HepG2 (cell line): ENCODE measurements around the gene CUL4A. TPM values are rescaled to one million over a fixed set of nuclear protein-coding genes. Genes with fewer than 3 reads are reported as not detected.

ENCODE experiments used
- AGO1 ChIP-seq: fragments of 200-400 bp; formaldehyde crosslinking; IDR thresholded peaks from 2 replicates; pipeline ENCODE4 v1.6.1; 2017; ENCODE audit warnings: mild to moderate bottlenecking, low read depth, low read length, moderate library complexity; ENCODE audit not compliant: poor library complexity, severe bottlenecking
- AGO2 ChIP-seq: fragments of 200-400 bp; formaldehyde crosslinking; optimal IDR thresholded peaks from 2 replicates; pipeline ENCODE3; 2017; ENCODE audit warnings: mild to moderate bottlenecking, low read depth, low read length, moderate library complexity
- CCAR2 ChIP-seq: fragments of 200-400 bp; formaldehyde crosslinking; optimal IDR thresholded peaks from 2 replicates; pipeline ENCODE3; 2018; ENCODE audit warnings: low read depth, mild to moderate bottlenecking, low read length, moderate library complexity
- DDIT3 ChIP-seq: sonication (generic); formaldehyde crosslinking; IDR thresholded peaks from 2 replicates; pipeline ENCODE4 v1.4.0; 2020; ENCODE audit warnings: mild to moderate bottlenecking, missing genetic modification reagents
- ETS1 ChIP-seq: sonication (generic); formaldehyde crosslinking; IDR thresholded peaks from 2 replicates; pipeline ENCODE4 v1.4.0; 2020; ENCODE audit warnings: missing genetic modification reagents
- FOSL1 ChIP-seq: sonication (generic); formaldehyde crosslinking; IDR thresholded peaks from 2 replicates; pipeline ENCODE4 v1.9.0; 2021; ENCODE audit warnings: missing genetic modification reagents, borderline replicate concordance
- HNRNPH1 ChIP-seq: fragments of 200-400 bp; formaldehyde crosslinking; optimal IDR thresholded peaks from 2 replicates; pipeline ENCODE3; 2017; ENCODE audit warnings: mild to moderate bottlenecking, low read depth, low read length
- JUNB ChIP-seq: sonication (generic); formaldehyde crosslinking; IDR thresholded peaks from 2 replicates; pipeline ENCODE4 v1.8.0; 2022; ENCODE audit warnings: missing genetic modification reagents, mild to moderate bottlenecking, borderline replicate concordance
- KIAA2018 ChIP-seq: sonication (generic); formaldehyde crosslinking; IDR thresholded peaks from 2 replicates; pipeline ENCODE4 v1.5.0; 2020; ENCODE audit warnings: mild to moderate bottlenecking, missing genetic modification reagents, borderline replicate concordance
- SIN3A ChIP-seq: IDR thresholded peaks from 2 replicates; pipeline ENCODE4 v1.6.1; 2011; ENCODE audit warnings: low read depth, mild to moderate bottlenecking, control low read depth, low read length, borderline replicate concordance
- SP140L ChIP-seq: sonication (generic); formaldehyde crosslinking; IDR thresholded peaks from 2 replicates; pipeline ENCODE4 v1.4.0; 2020; ENCODE audit warnings: missing genetic modification reagents, borderline replicate concordance
- ZEB1 ChIP-seq: IDR thresholded peaks from 2 replicates; pipeline ENCODE4 v1.6.1; 2012; ENCODE audit warnings: mild to moderate bottlenecking, low read depth, inconsistent platforms; ENCODE audit not compliant: insufficient replicate concordance
- ZFP91 ChIP-seq: sonication (generic); formaldehyde crosslinking; IDR thresholded peaks from 2 replicates; pipeline ENCODE4 v1.9.0; 2022; ENCODE audit warnings: missing genetic modification reagents, mild to moderate bottlenecking, borderline replicate concordance
- ZNF639 ChIP-seq: conservative IDR thresholded peaks from 2 replicates; pipeline ENCODE4 v1.6.1; 2018; ENCODE audit warnings: missing genetic modification reagents
- ZNF772 ChIP-seq: sonication (generic); formaldehyde crosslinking; IDR thresholded peaks from 2 replicates; pipeline ENCODE4 v1.5.0; 2020; ENCODE audit warnings: mild to moderate bottlenecking, missing genetic modification reagents
- polyA plus RNA-seq, 8 experiments: library from polyadenylated mRNA; depleted of rRNA in 3 of 8; stranded (reverse) in 7 of 8; unstranded in 1 of 8; fragments of >200 nt; fragmentation: Illumina TruSeq in 4 of 8; extraction: Trizol in 4 of 8; gene quantifications; 2 replicates each; pipeline versions ENCODE4 v1.2.1 to v1.2.3, GENCODE V29; 2011 to 2016; ENCODE audit warnings: low read depth in 4 of 8, missing spikeins in 1 of 8, mixed read lengths in 1 of 8; ENCODE audit not compliant: insufficient read depth in 1 of 8
- total RNA-seq, 5 experiments: library from RNA; depleted of rRNA; stranded (reverse); fragments of >200 nt; fragmentation: Illumina TruSeq; extraction: Trizol; gene quantifications; 2 replicates each; pipeline ENCODE4 v1.2.3, GENCODE V29; 2016; ENCODE audit warnings: low read depth in 1 of 5

Gene CUL4A
- total and polyA plus RNA-seq, 2 of the 13 experiments (the other 11 are each of a cell fraction or from before 2014, with no cell fraction given), result 51.2 to 75.3 TPM

- TF ChIP-seq ZFP91 (CRISPR knock-in tag), result peak; percentile 97
- TF ChIP-seq SIN3A, result peak; percentile 85; the same call in 1 of the 2 replicates
- peak; percentile 83 for TF ChIP-seq ZEB1
- peak; percentile 53 for TF ChIP-seq AGO1
- peak; percentile 95 for TF ChIP-seq ETS1 (CRISPR knock-in tag)
- TF ChIP-seq ZNF772 (CRISPR knock-in tag), result peak; percentile 94; the same call in 1 of the 2 replicates
- peak; percentile 10; the same call in 1 of the 2 replicates for TF ChIP-seq JUNB (CRISPR knock-in tag)
- peak; percentile 31 for TF ChIP-seq AGO2
- TF ChIP-seq SP140L, result peak; percentile 85; the same call in 1 of the 2 replicates
- peak; percentile 98 for TF ChIP-seq ZNF639 (CRISPR knock-in tag)
- no peak for TF ChIP-seq KIAA2018 (CRISPR knock-in tag)
- TF ChIP-seq CCAR2, result no peak
- TF ChIP-seq DDIT3 (CRISPR knock-in tag), result no peak
- TF ChIP-seq FOSL1, result no peak
- TF ChIP-seq HNRNPH1, result no peak
These were observed 87.5 kb downstream of the CUL4A start, which contains the start of gene LAMP1 (continued) for GRCh38 chr13:113296823-113297369.
